A673 (cell line): ENCODE measurements around the gene APOBEC3A. TPM values are rescaled to one million over a fixed set of nuclear protein-coding genes. Genes with fewer than 3 reads are reported as not detected.

Experiments
- BruUV-seq: library from RNA; stranded (reverse); fragments of 400-500 nt; replicated peaks from 2 replicates; lab custom pipeline; 2021; lab: Mats Ljungman, UMichigan
- CTCF ChIA-PET: fragments of 300-600 bp; sonication (Branson Sonifier 250); formaldehyde crosslinking; loops from one replicate; lab custom pipeline; 2022; ENCODE audit warnings: antibody characterized with exemption; lab: Charles Lee
- POLR2A ChIA-PET: fragments of 300-600 bp; sonication (Branson Sonifier 250); formaldehyde crosslinking; loops from one replicate; lab custom pipeline; 2022; ENCODE audit warnings: antibody characterized with exemption; ENCODE audit not compliant: low non-redundant PET; lab: Charles Lee
- DNase-seq: peaks from one replicate; pipeline ENCODE4 v3.0.0-alpha.2; 2015; ENCODE audit warnings: low spot score
- H3K27ac ChIP-seq: fragments of 200-600 bp; sonication (generic); 2 replicates; pipeline ENCODE4 v1.5.1; 2016; ENCODE audit warnings: mixed run types, low read depth, mild to moderate bottlenecking, mixed read lengths, antibody characterized with exemption, low read length; ENCODE audit not compliant: poor library complexity, severe bottlenecking
- H3K27me3 ChIP-seq: fragments of 200-600 bp; sonication (generic); replicated peaks from 2 replicates; pipeline ENCODE4 v1.6.1; 2017; ENCODE audit warnings: mixed run types, low read depth, mild to moderate bottlenecking, mixed read lengths, antibody characterized with exemption, low read length; ENCODE audit not compliant: insufficient read depth, poor library complexity
- H3K36me3 ChIP-seq: fragments of 200-600 bp; sonication (generic); 2 replicates; pipeline ENCODE4 v1.6.1; 2016; ENCODE audit warnings: mixed run types, mild to moderate bottlenecking, mixed read lengths, antibody characterized with exemption, low read length; ENCODE audit not compliant: insufficient read depth, poor library complexity, severe bottlenecking
- H3K4me1 ChIP-seq: fragments of 200-600 bp; sonication (generic); 2 replicates; pipeline ENCODE4 v1.6.1; 2017; ENCODE audit warnings: mixed run types, mild to moderate bottlenecking, mixed read lengths, antibody characterized with exemption, low read length; ENCODE audit not compliant: insufficient read depth, poor library complexity, severe bottlenecking
- H3K4me3 ChIP-seq: fragments of 200-600 bp; sonication (generic); 2 replicates; pipeline ENCODE4 v1.5.1; 2016; ENCODE audit warnings: low read depth, mixed run types, mild to moderate bottlenecking, mixed read lengths, low read length; ENCODE audit not compliant: poor library complexity, severe bottlenecking
- H3K9me3 ChIP-seq: fragments of 200-600 bp; sonication (generic); 2 replicates; pipeline ENCODE4 v1.6.1; 2016; ENCODE audit warnings: mixed run types, low read depth, mild to moderate bottlenecking, mixed read lengths, antibody characterized with exemption, low read length; ENCODE audit not compliant: poor library complexity, severe bottlenecking
- EZH2 ChIP-seq: fragments of 200-600 bp; sonication (generic); IDR thresholded peaks from 2 replicates; pipeline ENCODE4 v1.6.1; 2017; ENCODE audit warnings: borderline replicate concordance, low read depth, mild to moderate bottlenecking, mixed read lengths, antibody characterized with exemption, low read length; ENCODE audit not compliant: poor library complexity, severe bottlenecking
- intact Hi-C: fragments of 100-400 bp; cut with micrococcal nuclease; formaldehyde crosslinking; loops from one replicate; pipeline ENCODE4 v1.10.0; 2022; ENCODE audit not compliant: unreplicated experiment
- total RNA-seq: library from RNA; stranded (reverse); gene quantifications from 2 replicates; pipeline ENCODE4 v1.2.3, GENCODE V29; 2021
- TF ChIP-seq, protein P1 (sequence below): fragments of 300-800, 200-600 bp; sonication (generic); conservative IDR thresholded peaks from 2 replicates; pipeline ENCODE4 v1.5.1; 2017; ENCODE audit warnings: low read depth, mild to moderate bottlenecking, antibody characterized with exemption, low read length, moderate library complexity, mixed read lengths

The APOBEC3A gene
- total RNA-seq, 1 experiment from 2014 or later: not detected

DNA sequence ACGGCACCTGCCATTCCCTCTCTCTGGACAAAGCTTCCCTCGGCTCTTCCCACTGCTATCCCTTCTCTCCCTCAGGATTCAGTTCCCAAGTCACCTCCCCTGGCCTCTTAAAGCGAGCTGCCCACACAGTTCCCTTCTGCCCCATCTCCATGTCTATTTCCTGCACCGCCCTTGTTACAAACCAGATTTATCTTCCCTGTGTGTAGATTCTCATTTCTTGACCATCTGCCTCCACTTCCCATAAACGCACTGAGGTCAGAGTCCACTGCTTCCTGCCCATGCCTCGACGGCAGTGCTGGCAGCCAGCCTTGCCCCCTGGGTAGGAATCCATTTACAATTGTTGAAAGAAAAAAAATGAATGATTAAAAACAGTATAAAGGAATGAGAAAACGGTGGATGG is 13.1 kb downstream of the APOBEC3A start:
- H3K27me3 ChIP-seq: no peaks in the 10 kb centered on the region
- intact Hi-C loops: no loop called here
- H3K27ac ChIP-seq: no peak overlapping the region
- ChIA-PET POLR2A (no interaction called here), CTCF (interaction anchor here (0.5 kb wide), 1 partner anchor 44 kb away, joined by 3 read pairs; no protein-coding TSS in a partner anchor)
- no peaks in the 10 kb centered on the region for H3K4me1 ChIP-seq
- no peaks in the 10 kb centered on the region for H3K9me3 ChIP-seq
- TF ChIP-seq, protein P1, sequence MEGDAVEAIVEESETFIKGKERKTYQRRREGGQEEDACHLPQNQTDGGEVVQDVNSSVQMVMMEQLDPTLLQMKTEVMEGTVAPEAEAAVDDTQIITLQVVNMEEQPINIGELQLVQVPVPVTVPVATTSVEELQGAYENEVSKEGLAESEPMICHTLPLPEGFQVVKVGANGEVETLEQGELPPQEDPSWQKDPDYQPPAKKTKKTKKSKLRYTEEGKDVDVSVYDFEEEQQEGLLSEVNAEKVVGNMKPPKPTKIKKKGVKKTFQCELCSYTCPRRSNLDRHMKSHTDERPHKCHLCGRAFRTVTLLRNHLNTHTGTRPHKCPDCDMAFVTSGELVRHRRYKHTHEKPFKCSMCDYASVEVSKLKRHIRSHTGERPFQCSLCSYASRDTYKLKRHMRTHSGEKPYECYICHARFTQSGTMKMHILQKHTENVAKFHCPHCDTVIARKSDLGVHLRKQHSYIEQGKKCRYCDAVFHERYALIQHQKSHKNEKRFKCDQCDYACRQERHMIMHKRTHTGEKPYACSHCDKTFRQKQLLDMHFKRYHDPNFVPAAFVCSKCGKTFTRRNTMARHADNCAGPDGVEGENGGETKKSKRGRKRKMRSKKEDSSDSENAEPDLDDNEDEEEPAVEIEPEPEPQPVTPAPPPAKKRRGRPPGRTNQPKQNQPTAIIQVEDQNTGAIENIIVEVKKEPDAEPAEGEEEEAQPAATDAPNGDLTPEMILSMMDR: no peak
- no peak for DNase-seq
- H3K36me3 ChIP-seq: no peaks in the 10 kb centered on the region
- no peak overlapping the region for H3K4me3 ChIP-seq
- no TSS peak for BruUV-seq

- CTCF ChIA-PET: interaction anchor here (0.7 kb wide), 1 partner anchor 220 kb away, joined by 3 read pairs; no protein-coding TSS in a partner anchor
- H3K9me3 ChIP-seq: no peaks in the 10 kb centered on the region
- H3K27me3 ChIP-seq: no peaks in the 10 kb centered on the region
- TF ChIP-seq, protein P1: no peak
- no peak for TF ChIP-seq EZH2
- POLR2A ChIA-PET: no interaction called here
- H3K36me3 ChIP-seq: no peaks in the 10 kb centered on the region
- no peak for DNase-seq
- H3K4me1 ChIP-seq: no peaks in the 10 kb centered on the region
- no TSS peak for BruUV-seq
- H3K4me3 ChIP-seq: no peak overlapping the region
- intact Hi-C loops: no loop called here
- H3K27ac ChIP-seq: no peak overlapping the region
These were observed 13.8 kb downstream of the APOBEC3A start for GRCh38 chr22:38971202-38971601.

GRCh38 chr22:38971791-38972190 is 14.4 kb downstream of the APOBEC3A start:
- CTCF ChIA-PET: interaction anchor here (0.6 to 0.7 kb wide), 2 partner anchors 102 to 571 kb away, joined by 3 to 10 read pairs; no protein-coding TSS in a partner anchor
- no peaks in the 10 kb centered on the region for H3K36me3 ChIP-seq
- no peaks in the 10 kb centered on the region for H3K4me1 ChIP-seq
- no TSS peak for BruUV-seq
- no peaks in the 10 kb centered on the region for H3K27me3 ChIP-seq
- intact Hi-C loops: no loop called here
- no peak overlapping the region for H3K27ac ChIP-seq
- TF ChIP-seq, protein P1: no peak
- TF ChIP-seq EZH2: no peak
- no peaks in the 10 kb centered on the region for H3K9me3 ChIP-seq
- DNase-seq: no peak
- no peak overlapping the region for H3K4me3 ChIP-seq
- POLR2A ChIA-PET: no interaction called here
